Heart left ventricle (tissue), 16 donors: ENCODE results near the gene USP13. TPM values are rescaled to one million over a fixed set of nuclear protein-coding genes. Genes with fewer than 3 reads are reported as not detected.

ENCODE experiments used
- ATAC-seq, 4 donors: fragments of 200-7000 bp; cut with Tn5 transposase; one replicate each; pipeline ENCODE4 v1.9.1; 2020 to 2022; ENCODE audit warnings: moderate library complexity in 4 of 4, mild to moderate bottlenecking in 3 of 4, moderate number of reproducible peaks in 1 of 4
- DNase-seq, 5 donors: peaks; one replicate each; pipeline ENCODE4 v3.0.0-alpha.2; 2020
- H3K27ac ChIP-seq, 12 donors: fragments of 200-600 bp; sonication (generic) in 4 of 12; one replicate each; pipeline versions ENCODE4 v1.5.0 to v1.8.0; 2016 to 2022; ENCODE audit warnings: mild to moderate bottlenecking in 2 of 12
- H3K27me3 ChIP-seq, 9 donors: fragments of 200-600 bp; sonication (generic) in 2 of 9; one replicate each; pipeline versions ENCODE4 v1.5.1 to v1.8.0; 2016 to 2022; ENCODE audit warnings: mild to moderate bottlenecking in 3 of 9
- H3K36me3 ChIP-seq, 9 donors: fragments of 200-600 bp; sonication (generic) in 2 of 9; one replicate each; pipeline versions ENCODE4 v1.5.0 to v1.8.0; 2018 to 2022; ENCODE audit warnings: mild to moderate bottlenecking in 2 of 9
- H3K4me1 ChIP-seq, 12 donors: fragments of 200-600 bp; sonication (generic) in 4 of 12; one replicate each; pipeline versions ENCODE4 v1.5.0 to v1.8.0; 2016 to 2022; ENCODE audit warnings: mild to moderate bottlenecking in 3 of 12
- H3K4me3 ChIP-seq, 12 donors: fragments of 200-600 bp; sonication (generic) in 4 of 12; one replicate each; pipeline versions ENCODE4 v1.5.0 to v1.8.0; 2017 to 2022; ENCODE audit warnings: mild to moderate bottlenecking in 9 of 12, moderate library complexity in 4 of 12
- H3K9me3 ChIP-seq, 12 donors: fragments of 200-600 bp; sonication (generic) in 4 of 12; one replicate each; pipeline versions ENCODE4 v1.5.0 to v1.8.0; 2016 to 2022; ENCODE audit warnings: mild to moderate bottlenecking in 1 of 12
- CTCF ChIP-seq, 12 donors: fragments of 200-600 bp; sonication (generic) in 4 of 12; IDR thresholded peaks; one replicate each; pipeline versions ENCODE4 v1.5.0 to v1.8.0; 2018 to 2022; ENCODE audit warnings: antibody characterized with exemption in 12 of 12, mild to moderate bottlenecking in 5 of 12
- POLR2A ChIP-seq, 2 donors: fragments of 450-650 bp; IDR thresholded peaks; one replicate each; pipeline ENCODE4 v1.6.1; 2017; ENCODE audit warnings: antibody characterized with exemption in 2 of 2, mild to moderate bottlenecking in 2 of 2, moderate library complexity in 2 of 2
- WGBS, 4 donors: extraction: QIAGEN DNeasy Blood & Tissue Kit in 2 of 4; methylation state at CpG; one replicate each; pipeline versions ENCODE4 v1.1.5 to v1.1.7; 2013 to 2018; 5-methylcytosine and 5-hydroxymethylcytosine counted together
- intact Hi-C, 10 donors: fragments of 100-400 bp; cut with DNase I; formaldehyde crosslinking; loops; one replicate each; pipeline versions ENCODE4 v1.11.1 to v1.14.2; 2022
- polyA plus RNA-seq, 2 donors: library from polyadenylated mRNA; stranded (reverse); fragments of 200-250 nt; gene quantifications; one replicate each; pipeline ENCODE4 v1.2.3, GENCODE V29; 2013
- total RNA-seq, 9 donors: library from RNA; depleted of rRNA in 2 of 9; stranded (reverse); fragments of >200 nt in 2 of 9; fragmentation: NEBNext Ultra II Directional in 3 of 9; extraction: Animal tissue kit (Norgen Biotek cat#: 25700) in 3 of 9; gene quantifications; one replicate each; pipeline versions ENCODE4 v1.1.0 to v1.2.4, GENCODE V29; 2016 to 2023
- donor health status: ischemic (EF 13 %, LVEDD 7.1; RV severe dilation, severe dysfunction).
- donor health status: healthy with polysubstance abuse.
- donor health status: DM: no; HTN: yes; CAD: no.
- donor health status: DM: no; HTN: no; CAD: no.
- donor health status: ischemic (EF 25% LVEDD 6.9; RV normal size, moderate dysfunction).
- donor health status: ischemic (EF 25% LVEDD 5.7; RV mildly dilated, moderate dysfunction).
- donor health status: healthy.
- donor health status: DM: yes; HTN: yes; CAD: no.
- donor health status: ischemic (EF 35%, LVEDD 5.7; RV mildly dilated, moderate dysfunction).
- donor health status: nonischemic (EF 11% LVEDD 7.7; RV severe dilation, severe dysfunction).
- donor health status: DM: yes; HTN: yes; CAD: no.
- donor health status: PGD.
- donor health status: ischemic (EF 29% LVEDD 5.4; RV normal size, mild dysfunction).
- donor health status: nonischemic (EF 23%, LVEDD 6.1; RV moderate dilation, normal function).

Gene USP13
- total and polyA plus RNA-seq, 11 donors, result 29.2 to 287 (median 137) TPM

GRCh38 chr3:179760944-179761343, 108.1 kb downstream of the USP13 start:
- Histone ChIP-seq H3K27ac (no peak overlapping the region), H3K9me3 (no peaks in the 10 kb centered on the region), H3K36me3 (peaks cover 0 to 90% (median 51%) of the 10 kb centered on the region in 9 donors), H3K27me3 (no peaks in the 10 kb centered on the region), H3K4me3 (no peak overlapping the region), H3K4me1 (peaks cover 0 to 15% (median 0%) of the 10 kb centered on the region in 12 donors)
- 70 to 84% (median 78%) methylated on average over 8 of the region's 8 CpGs for WGBS, 4 donors
- DNase-seq, result no peak
- intact Hi-C loops, result loop anchor here in 1 of 10 donors (10.0 kb wide), 1 partner anchor 64 kb away; no protein-coding TSS in a partner anchor
- no peak for ATAC-seq
- no peak for TF ChIP-seq CTCF (IDR thresholded peaks at IDR 0.05)
- TF ChIP-seq POLR2A (IDR thresholded peaks at IDR 0.05), result no peak

- no peaks in the 10 kb centered on the region for H3K27me3 ChIP-seq
- 42 to 66% (median 53%) methylated on average over 2 of the region's 2 CpGs for WGBS, 4 donors
- ATAC-seq (no peak), DNase-seq (no peak)
- no peak overlapping the region for H3K4me3 ChIP-seq
- TF ChIP-seq CTCF (IDR thresholded peaks at IDR 0.05) (no peak), POLR2A (IDR thresholded peaks at IDR 0.05) (no peak)
- intact Hi-C loops, result loop anchor here in 1 of 10 donors (10.0 kb wide), 1 partner anchor 59 kb away; no protein-coding TSS in a partner anchor
- peaks cover 0 to 21% (median 0%) of the 10 kb centered on the region in 12 donors for H3K4me1 ChIP-seq
- H3K36me3 ChIP-seq, result peaks cover 0 to 92% (median 46%) of the 10 kb centered on the region in 9 donors
- no peaks in the 10 kb centered on the region for H3K9me3 ChIP-seq
- H3K27ac ChIP-seq, result no peak overlapping the region
These were observed 112.6 kb downstream of the USP13 start for GRCh38 chr3:179765396-179765795.

GRCh38 chr3:179766416-179767133, 113.7 kb downstream of the USP13 start:
- H3K36me3 ChIP-seq, result peaks cover 0 to 94% (median 46%) of the 10 kb centered on the region in 9 donors
- H3K27me3 ChIP-seq, result no peaks in the 10 kb centered on the region
- no peaks in the 10 kb centered on the region for H3K9me3 ChIP-seq
- TF ChIP-seq POLR2A (IDR thresholded peaks at IDR 0.05), result no peak
- no peak for TF ChIP-seq CTCF (IDR thresholded peaks at IDR 0.05)
- peak; percentile 54 to 82 (median 60) for ATAC-seq
- WGBS, 4 donors, result 52 to 59% (median 54%) methylated on average over 4 of the region's 4 CpGs
- H3K4me1 ChIP-seq, result peaks cover 0 to 21% (median 0%) of the 10 kb centered on the region in 12 donors
- DNase-seq, result no peak
- no peak overlapping the region for H3K4me3 ChIP-seq
- no peak overlapping the region for H3K27ac ChIP-seq
- intact Hi-C loops, result loop anchor here in 1 of 10 donors (10.0 kb wide), 1 partner anchor 58 kb away; no protein-coding TSS in a partner anchor

- DNase-seq, result no peak
- ATAC-seq, result no peak
- intact Hi-C loops, result loop anchor here in 1 of 10 donors (10.0 kb wide), 1 partner anchor 57 kb away; no protein-coding TSS in a partner anchor
- WGBS, 4 donors, result 53 to 61% (median 57%) methylated on average over 3 of the region's 3 CpGs
- Histone ChIP-seq H3K36me3 (peaks cover 0 to 91% (median 43%) of the 10 kb centered on the region in 9 donors), H3K9me3 (no peaks in the 10 kb centered on the region), H3K27ac (no peak overlapping the region), H3K4me1 (peaks cover 0 to 21% (median 0%) of the 10 kb centered on the region in 12 donors), H3K27me3 (no peaks in the 10 kb centered on the region), H3K4me3 (no peak overlapping the region)
- TF ChIP-seq CTCF (IDR thresholded peaks at IDR 0.05) (peak in 7 of 12 donors; percentile 13 to 33 (median 22)), POLR2A (IDR thresholded peaks at IDR 0.05) (no peak)
These were observed 115.2 kb downstream of the USP13 start for GRCh38 chr3:179768080-179768479.
